Fibroblast of the aortic adventitia (primary cell): Measurements from ENCODE around the gene NAV1. TPM values are rescaled to one million over a fixed set of nuclear protein-coding genes. Genes with fewer than 3 reads are reported as not detected.
"Not testable (repeated sequence)": the region's sequence is repeated elsewhere in the genome, so short reads cannot be mapped to it uniquely, and the experiment has no call there.

Source experiments
- DNase-seq: peaks from one replicate; pipeline ENCODE4 v3.0.0-alpha.2; 2010; ENCODE audit warnings: low read depth
- H3K4me3 ChIP-seq: 2 replicates; pipeline ENCODE4 v1.5.1; 2011; ENCODE audit warnings: low read depth, mild to moderate bottlenecking, control low read depth, low read length, moderate library complexity
- CTCF ChIP-seq: IDR thresholded peaks from 2 replicates; pipeline ENCODE4 v1.5.1; 2011; ENCODE audit warnings: mild to moderate bottlenecking, low read length, control low read depth, inconsistent platforms; ENCODE audit not compliant: insufficient read depth
- total RNA-seq: library from RNA; depleted of rRNA; stranded (reverse); fragments of >200 nt; gene quantifications from 2 replicates; pipeline ENCODE4 v1.2.3, GENCODE V29; 2012; ENCODE audit warnings: low replicate concordance

NAV1 gene
- total RNA-seq, 1 donor = 136 TPM

DNA sequence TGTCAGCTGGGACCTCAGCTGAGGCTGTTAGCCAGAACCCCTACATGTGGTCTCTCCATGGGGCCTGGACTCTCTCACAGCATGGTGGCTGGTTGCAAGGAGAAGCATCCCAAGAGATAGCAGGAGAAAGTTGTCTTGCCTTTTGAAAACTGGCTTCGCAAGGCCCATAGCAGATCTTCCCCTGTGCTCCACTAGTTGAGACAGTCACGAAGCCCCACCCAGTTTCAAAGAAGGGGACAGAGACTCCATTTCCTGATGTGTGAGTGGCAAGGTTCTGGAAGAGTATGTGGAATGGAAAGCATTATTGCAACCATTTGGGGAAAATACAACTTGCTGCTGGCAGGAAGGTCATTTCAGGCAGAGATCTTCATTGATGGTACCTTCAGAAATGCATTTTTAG is 24.5 kb upstream of the NAV1 start:
- no peak for TF ChIP-seq CTCF
- DNase-seq = no peak

GRCh38 chr1:201515062-201515750 is 23.7 kb upstream of the NAV1 start:
- no peak for DNase-seq
- TF ChIP-seq CTCF = no peak
- H3K4me3 ChIP-seq = no peak overlapping the region

More for the DNA sequence above, 24.5 kb upstream of the NAV1 start:
- H3K4me3 ChIP-seq = no peak overlapping the region

- H3K4me3 ChIP-seq = no peak overlapping the region
- TF ChIP-seq CTCF = peak; percentile 8
- no peak for DNase-seq
Measured at GRCh38 chr1:201515895-201516294, 23.0 kb upstream of the NAV1 start.

- no peak for TF ChIP-seq CTCF
Measured at GRCh38 chr1:201516511-201517127, 22.3 kb upstream of the NAV1 start.

DNA sequence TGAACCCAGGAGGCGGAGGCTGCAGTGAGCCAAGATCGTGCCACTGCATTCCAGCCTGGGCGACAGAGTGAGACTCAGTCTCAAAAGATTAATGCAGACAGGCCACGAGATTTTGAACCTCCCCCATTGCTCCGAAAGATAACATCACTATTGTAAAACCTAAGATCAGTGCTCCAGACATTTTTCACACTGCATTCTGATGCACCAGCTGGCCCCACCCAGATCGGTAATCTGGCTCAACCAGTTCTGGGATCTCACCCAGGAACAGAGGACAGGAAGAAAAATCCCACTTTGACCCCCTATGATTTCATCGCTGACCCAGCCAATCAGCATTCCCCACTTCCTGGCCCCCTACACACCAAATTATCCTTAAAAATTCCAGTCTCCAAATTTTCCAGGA is 21.3 kb upstream of the NAV1 start:
- no peak for TF ChIP-seq CTCF
- DNase-seq = peak; percentile 38

More at GRCh38 chr1:201516511-201517127, 22.3 kb upstream of the NAV1 start:
- DNase-seq = no peak
- no peak overlapping the region for H3K4me3 ChIP-seq

GRCh38 chr1:201518071-201518470 is 20.9 kb upstream of the NAV1 start:
- H3K4me3 ChIP-seq = no peak overlapping the region
- no peak for TF ChIP-seq CTCF
- no peak for DNase-seq

More for the DNA sequence above, 21.3 kb upstream of the NAV1 start:
- H3K4me3 ChIP-seq = no peak overlapping the region

- not testable (repeated sequence) for H3K4me3 ChIP-seq, DNase-seq
Measured at GRCh38 chr1:201520046-201520575, 18.8 kb upstream of the NAV1 start.
